Coronary artery (tissue), 2 donors: ENCODE data around the gene ZNF525.
"Not testable (repeated sequence)": the region's sequence is repeated elsewhere in the genome, so short reads cannot be mapped to it uniquely, and the experiment has no call there.

Experiments used
- DNase-seq: peaks from one replicate; pipeline ENCODE4 v3.0.0-alpha.2; 2017; ENCODE audit warnings: low spot score
- H3K27ac ChIP-seq, 2 donors: fragments of 200-600 bp; sonication (generic); one replicate each; pipeline ENCODE4 v1.5.1; 2016 to 2019
- H3K4me3 ChIP-seq: fragments of 200-600 bp; sonication (generic); 2 replicates; pipeline ENCODE4 v1.5.1; 2016; ENCODE audit warnings: mild to moderate bottlenecking, moderate library complexity
- CTCF ChIP-seq: fragments of 200-600 bp; sonication (generic); IDR thresholded peaks from one replicate; pipeline ENCODE4 v1.5.1; 2019; ENCODE audit warnings: antibody characterized with exemption

The ZNF525 gene

GRCh38 chr19:53365134-53365898 lies at the start of gene ZNF525:
TSS of gene ZNF525 (plus strand) at chr19:53365705. CDS start at chr19:53372282, 6,577 bp downstream.
- H3K4me3 ChIP-seq, result peak within 1 kb of the TSS; percentile 77
- DNase-seq, result peak; percentile 89
- peak within 1 kb of the TSS; percentile 65 to 75 for H3K27ac ChIP-seq
- TF ChIP-seq CTCF, result no peak

GRCh38 chr19:53328967-53329366 lies 36.5 kb upstream of the ZNF525 start:
- peak overlapping the region; percentile 49 for H3K4me3 ChIP-seq

GRCh38 chr19:53332484-53332883 lies 33.0 kb upstream of the ZNF525 start:
- H3K4me3 ChIP-seq, result peak overlapping the region; percentile 73
- DNase-seq, result no peak
- TF ChIP-seq CTCF, result no peak
- peak overlapping the region in 1 of 2 donors; percentile 60 for H3K27ac ChIP-seq

More at GRCh38 chr19:53328967-53329366, 36.5 kb upstream of the ZNF525 start:
- no peak overlapping the region for H3K27ac ChIP-seq
- no peak for DNase-seq
- TF ChIP-seq CTCF, result no peak

GRCh38 chr19:53333066-53333462 lies 32.4 kb upstream of the ZNF525 start:
- peak overlapping the region; percentile 73 for H3K4me3 ChIP-seq
- peak overlapping the region; percentile 60 to 84 for H3K27ac ChIP-seq
- no peak for TF ChIP-seq CTCF
- DNase-seq, result peak; percentile 77

- peak; percentile 96 for DNase-seq
- H3K4me3 ChIP-seq, result peak within 1 kb of the TSS; percentile 73
- TF ChIP-seq CTCF, result no peak
- peak within 1 kb of the TSS; percentile 72 to 84 for H3K27ac ChIP-seq
Measured at GRCh38 chr19:53333463-53334449, 31.7 kb upstream of the ZNF525 start, which contains the start of gene ZNF845. TSS of gene ZNF845 (plus strand) at chr19:53333749. CDS start at chr19:53341308, 7,559 bp downstream.

GRCh38 chr19:53344403-53344802 lies 21.1 kb upstream of the ZNF525 start:
- DNase-seq, H3K27ac ChIP-seq, H3K4me3 ChIP-seq: not testable (repeated sequence)

- DNase-seq, result no peak
- Histone ChIP-seq H3K27ac (no peak overlapping the region), H3K4me3 (no peak overlapping the region)
- TF ChIP-seq CTCF, result no peak
Measured at GRCh38 chr19:53355739-53356138, 9.8 kb upstream of the ZNF525 start.
